Activated CD4-positive, alpha-beta memory T cell treated with anti-CD3 and anti-CD28 coated beads, Interleukin-2, amount 10 ng/mL, durations not matched to agents 7 days and 5 days (primary cell): ENCODE results near the gene LEMD1. TPM values are rescaled to one million over a fixed set of nuclear protein-coding genes. Genes with fewer than 3 reads are reported as not detected.
"Not testable (repeated sequence)": the region's sequence is repeated elsewhere in the genome, so short reads cannot be mapped to it uniquely, and the experiment has no call there.

Source experiments
- CTCF ChIA-PET: fragments of 350-600 bp; sonication (Branson Sonifier 250); formaldehyde crosslinking; loops from one replicate; lab custom pipeline; 2021; ENCODE audit warnings: antibody characterized with exemption, inconsistent platforms; lab: Charles Lee
- POLR2A ChIA-PET: fragments of 350-600 bp; sonication (Branson Sonifier 250); formaldehyde crosslinking; loops from one replicate; lab custom pipeline; 2021; ENCODE audit warnings: antibody characterized with exemption; lab: Charles Lee
- DNase-seq: peaks from one replicate; pipeline ENCODE4 v3.0.0-alpha.2; 2020
- H3K27ac Mint-ChIP-seq: one replicate; pipeline ENCODE4 v1.8.0; 2021; ENCODE audit warnings: mild to moderate bottlenecking, mixed read lengths
- H3K27me3 Mint-ChIP-seq: one replicate; pipeline ENCODE4 v1.8.0; 2021; ENCODE audit warnings: mixed read lengths
- H3K36me3 Mint-ChIP-seq: one replicate; pipeline ENCODE4 v1.8.0; 2021; ENCODE audit warnings: low read depth, mixed read lengths
- H3K4me1 Mint-ChIP-seq: one replicate; pipeline ENCODE4 v1.8.0; 2021; ENCODE audit warnings: mixed read lengths
- H3K4me3 Mint-ChIP-seq: one replicate; pipeline ENCODE4 v1.8.0; 2021; ENCODE audit warnings: mild to moderate bottlenecking, mixed read lengths
- H3K9me3 Mint-ChIP-seq: one replicate; pipeline ENCODE4 v1.8.0; 2021; ENCODE audit warnings: mixed read lengths
- total RNA-seq, 2 experiments: library from RNA; stranded (reverse); gene quantifications; one replicate each; pipeline ENCODE4 v1.2.3, GENCODE V29; 2021

LEMD1 gene
- total RNA-seq, 2 experiments from 2014 or later = 1.1 to 2.2 TPM

- not testable (repeated sequence) for H3K27ac Mint-ChIP-seq
Observed at GRCh38 chr1:205382990-205383389, 38.9 kb downstream of the LEMD1 start.

GRCh38 chr1:205382561-205382960 is 39.3 kb downstream of the LEMD1 start:
- Mint-ChIP-seq H3K36me3 (no peaks in the 10 kb centered on the region), H3K9me3 (no peaks in the 10 kb centered on the region), H3K4me1 (no peaks in the 10 kb centered on the region), H3K27ac (no peak overlapping the region), H3K4me3 (no peak overlapping the region), H3K27me3 (peaks cover 11% of the 10 kb centered on the region)
- POLR2A ChIA-PET = no interaction called here
- CTCF ChIA-PET = interaction anchor here (1.2 to 1.4 kb wide), 3 partner anchors 15 to 321 kb away, joined by 4 to 5 read pairs (median 4); no protein-coding TSS in a partner anchor
- no peak for DNase-seq

More at GRCh38 chr1:205382990-205383389, 38.9 kb downstream of the LEMD1 start:
- DNase-seq, H3K4me1 Mint-ChIP-seq, H3K9me3 Mint-ChIP-seq, H3K4me3 Mint-ChIP-seq, H3K36me3 Mint-ChIP-seq, POLR2A ChIA-PET: not testable (repeated sequence)
- CTCF ChIA-PET = interaction anchor here (1.2 to 1.4 kb wide), 3 partner anchors 15 to 321 kb away, joined by 4 to 5 read pairs (median 4); no protein-coding TSS in a partner anchor
- peaks cover 13% of the 10 kb centered on the region for H3K27me3 Mint-ChIP-seq

DNA sequence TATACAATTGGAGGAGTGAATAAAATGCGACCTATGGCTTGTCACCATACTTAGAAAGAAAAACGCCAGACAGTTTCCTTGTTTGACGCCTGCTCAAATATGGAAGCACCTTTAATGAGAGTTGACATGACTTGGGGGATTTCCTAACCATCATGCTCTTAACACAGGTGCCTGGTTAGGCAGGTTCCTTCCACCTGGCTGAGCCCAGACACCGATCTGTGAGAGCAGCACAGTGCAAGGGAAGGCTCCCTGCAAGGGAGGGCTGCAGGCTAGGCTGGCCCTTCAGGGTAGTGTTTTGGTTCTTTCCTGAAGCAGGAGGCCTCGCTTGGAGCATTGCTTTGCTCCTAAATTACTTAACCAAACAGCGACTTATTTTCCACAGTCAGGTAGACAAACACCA is 40.6 kb downstream of the LEMD1 start:
- Mint-ChIP-seq H3K27ac (no peak overlapping the region), H3K9me3 (no peaks in the 10 kb centered on the region), H3K4me1 (no peaks in the 10 kb centered on the region), H3K27me3 (peaks cover 14% of the 10 kb centered on the region), H3K4me3 (no peak overlapping the region), H3K36me3 (no peaks in the 10 kb centered on the region)
- POLR2A ChIA-PET = no interaction called here
- DNase-seq = no peak
- CTCF ChIA-PET = interaction anchor here (0.8 to 1.1 kb wide), 2 partner anchors 15 to 277 kb away, joined by 3 to 4 read pairs; no protein-coding TSS in a partner anchor

DNA sequence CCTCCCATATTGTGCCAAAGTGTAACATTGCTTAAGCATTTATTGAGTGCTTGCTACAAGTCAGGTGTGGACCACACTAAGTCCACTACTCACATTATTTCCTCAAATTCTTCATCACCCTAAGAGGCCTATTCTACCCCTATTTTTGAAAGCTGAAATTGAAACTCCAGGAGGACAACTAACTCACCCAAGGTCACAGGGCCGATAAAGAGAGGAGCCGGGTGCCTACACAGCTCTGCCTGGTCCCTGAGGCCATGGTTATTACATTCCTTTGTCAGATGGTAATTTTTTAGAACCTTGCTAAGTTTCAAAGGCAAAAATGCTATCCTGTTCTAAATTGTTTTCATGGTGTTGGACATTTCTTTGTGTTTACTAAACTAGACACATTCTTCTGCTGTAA is 41.0 kb downstream of the LEMD1 start:
- ChIA-PET POLR2A (no interaction called here), CTCF (interaction anchor here (0.8 to 1.1 kb wide), 2 partner anchors 15 to 278 kb away, joined by 3 to 4 read pairs; no protein-coding TSS in a partner anchor)

GRCh38 chr1:205379056-205379455 is 42.8 kb downstream of the LEMD1 start:
- POLR2A ChIA-PET = no interaction called here
- H3K27me3 Mint-ChIP-seq = peaks cover 20% of the 10 kb centered on the region
- no peak overlapping the region for H3K27ac Mint-ChIP-seq

More for the DNA sequence above, 41.0 kb downstream of the LEMD1 start:
- H3K27me3 Mint-ChIP-seq = peaks cover 18% of the 10 kb centered on the region
- no peaks in the 10 kb centered on the region for H3K36me3 Mint-ChIP-seq
- H3K4me3 Mint-ChIP-seq = no peak overlapping the region
- H3K27ac Mint-ChIP-seq = no peak overlapping the region
- DNase-seq = no peak
- H3K4me1 Mint-ChIP-seq = no peaks in the 10 kb centered on the region
- H3K9me3 Mint-ChIP-seq = no peaks in the 10 kb centered on the region

DNA sequence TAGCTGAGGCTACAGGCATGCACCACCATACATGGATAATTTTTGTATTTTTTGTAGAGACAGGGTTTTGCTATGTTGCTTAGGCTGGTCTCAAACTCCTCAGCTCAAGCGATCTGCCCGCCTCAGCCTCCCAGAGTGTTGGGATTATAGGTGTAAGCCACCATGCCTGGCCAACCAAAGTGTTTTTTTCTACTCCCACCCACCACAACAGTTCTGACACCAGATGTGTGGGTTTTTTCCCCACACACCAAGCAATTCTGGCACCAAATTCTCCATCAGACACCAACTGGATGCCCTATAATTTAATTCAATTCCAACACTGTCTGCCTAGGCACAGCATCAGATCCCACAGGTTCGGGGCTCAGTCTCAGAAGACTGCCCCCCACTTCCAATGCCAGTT is 44.5 kb downstream of the LEMD1 start:
- Mint-ChIP-seq H3K27me3 (peaks cover 34% of the 10 kb centered on the region), H3K36me3 (no peaks in the 10 kb centered on the region), H3K4me1 (peaks cover 10% of the 10 kb centered on the region), H3K9me3 (no peaks in the 10 kb centered on the region), H3K27ac (no peak overlapping the region), H3K4me3 (no peak overlapping the region)
- POLR2A ChIA-PET = no interaction called here
- CTCF ChIA-PET = no interaction called here
- no peak for DNase-seq

More at GRCh38 chr1:205379056-205379455, 42.8 kb downstream of the LEMD1 start:
- CTCF ChIA-PET = no interaction called here
- H3K4me1 Mint-ChIP-seq = peaks cover 6% of the 10 kb centered on the region
- H3K36me3 Mint-ChIP-seq = no peaks in the 10 kb centered on the region
- H3K9me3 Mint-ChIP-seq = no peaks in the 10 kb centered on the region
- DNase-seq = no peak
- H3K4me3 Mint-ChIP-seq = no peak overlapping the region

DNA sequence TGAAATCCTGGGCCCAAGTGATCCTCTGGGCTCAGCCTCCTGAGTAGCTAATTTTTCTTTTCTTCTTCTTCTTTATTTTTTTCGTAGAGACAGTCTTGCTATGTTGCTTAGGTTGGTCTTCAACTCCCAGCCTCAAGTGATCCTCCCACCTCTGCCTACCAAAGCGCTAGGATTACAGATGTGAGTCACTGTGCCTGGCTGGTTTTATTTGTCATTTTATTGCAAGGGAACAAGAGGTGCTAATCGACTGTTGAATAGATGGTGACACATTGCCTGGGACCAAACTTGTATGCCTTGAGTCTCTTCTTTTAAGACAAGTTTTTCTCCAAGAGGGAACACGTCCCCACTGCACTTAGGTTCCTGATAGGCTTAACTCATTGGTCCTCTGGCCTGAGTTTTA is 45.1 kb downstream of the LEMD1 start:
- H3K4me1 Mint-ChIP-seq = peaks cover 10% of the 10 kb centered on the region
- H3K4me3 Mint-ChIP-seq = no peak overlapping the region
- no peak for DNase-seq
- H3K27ac Mint-ChIP-seq = no peak overlapping the region
- peaks cover 39% of the 10 kb centered on the region for H3K27me3 Mint-ChIP-seq
- no peaks in the 10 kb centered on the region for H3K36me3 Mint-ChIP-seq
- ChIA-PET CTCF (interaction anchor here (0.9 to 1.5 kb wide), 2 partner anchors 23 to 116 kb away, joined by 3 read pairs; no protein-coding TSS in a partner anchor), POLR2A (no interaction called here)
- no peaks in the 10 kb centered on the region for H3K9me3 Mint-ChIP-seq

GRCh38 chr1:205375835-205376545 is 45.9 kb downstream of the LEMD1 start:
- Mint-ChIP-seq H3K9me3 (no peaks in the 10 kb centered on the region), H3K27ac (no peak overlapping the region), H3K36me3 (no peaks in the 10 kb centered on the region), H3K4me1 (peaks cover 10% of the 10 kb centered on the region), H3K27me3 (peaks cover 40% of the 10 kb centered on the region), H3K4me3 (no peak overlapping the region)
- POLR2A ChIA-PET = no interaction called here
- CTCF ChIA-PET = interaction anchor here (0.6 to 1.5 kb wide), 3 partner anchors 22 to 116 kb away, joined by 3 read pairs; no protein-coding TSS in a partner anchor
- DNase-seq = no peak

DNA sequence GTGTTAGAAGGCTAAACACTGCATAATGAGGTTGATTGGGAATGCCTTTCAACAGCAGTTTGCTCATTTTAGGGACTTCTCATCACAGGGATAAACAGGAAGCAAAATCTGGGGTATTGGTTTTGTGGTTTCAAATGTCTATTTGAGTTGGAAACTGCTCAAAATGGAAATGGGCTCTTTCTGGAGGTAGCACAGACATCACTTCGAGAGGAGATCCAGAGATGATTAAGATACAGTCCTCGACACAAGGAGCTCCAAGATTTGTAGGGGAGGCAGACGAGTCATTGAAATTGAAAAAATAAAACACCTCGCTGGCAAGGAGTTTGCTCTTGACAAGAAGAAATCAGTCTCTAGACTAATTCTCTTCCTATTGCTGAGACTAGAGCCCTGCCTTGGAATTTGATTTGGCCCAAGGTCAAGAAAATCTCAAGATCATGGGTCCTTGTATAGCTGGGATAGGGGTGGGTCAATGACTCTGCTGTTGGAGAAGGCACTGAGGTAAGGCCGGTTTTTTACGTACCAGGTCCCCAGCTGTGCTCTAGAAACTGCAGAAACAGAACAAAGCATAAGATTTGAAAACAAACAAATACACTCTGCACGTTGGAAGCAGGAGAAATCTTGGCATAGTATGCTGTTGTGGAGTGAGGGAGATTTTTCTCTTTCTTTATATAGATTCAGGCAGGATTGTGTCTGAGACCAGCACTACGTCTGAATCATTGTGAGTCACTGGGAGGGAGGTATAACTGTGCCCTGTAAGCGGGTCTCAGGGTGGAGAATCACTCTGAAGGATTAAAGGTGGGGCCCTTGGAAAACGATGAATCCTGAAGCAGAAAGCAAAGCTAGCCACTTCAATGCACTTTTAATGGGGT is 47.4 kb downstream of the LEMD1 start:
- H3K27me3 Mint-ChIP-seq = peaks cover 37% of the 10 kb centered on the region
- no peak for DNase-seq
- H3K4me3 Mint-ChIP-seq = no peak overlapping the region
- POLR2A ChIA-PET = no interaction called here
- CTCF ChIA-PET = interaction anchor here (1.0 to 1.6 kb wide), 3 partner anchors 21 to 567 kb away, joined by 3 to 4 read pairs (median 3); no protein-coding TSS in a partner anchor
- no peak overlapping the region for H3K27ac Mint-ChIP-seq
- H3K36me3 Mint-ChIP-seq = no peaks in the 10 kb centered on the region
- peaks cover 10% of the 10 kb centered on the region for H3K4me1 Mint-ChIP-seq
- H3K9me3 Mint-ChIP-seq = no peaks in the 10 kb centered on the region

DNA sequence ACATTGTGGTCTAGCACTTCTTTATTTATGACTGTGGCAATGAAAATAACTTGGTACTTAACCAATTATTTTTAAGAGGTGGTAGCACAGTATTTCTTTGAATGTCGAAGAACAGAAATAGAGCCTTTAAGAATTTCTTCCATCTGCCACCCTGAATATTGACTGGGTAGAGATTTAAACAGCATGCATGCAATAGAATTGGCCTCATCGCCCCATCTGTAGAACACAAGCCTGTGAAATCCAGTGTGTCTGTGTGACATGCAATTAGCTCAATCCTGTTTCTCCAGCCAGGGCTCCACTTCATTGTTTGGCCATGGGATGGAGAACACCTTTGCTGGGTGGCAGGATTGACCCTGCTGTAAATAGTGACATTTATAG is 48.1 kb downstream of the LEMD1 start:
- H3K27ac Mint-ChIP-seq = no peak overlapping the region
- H3K9me3 Mint-ChIP-seq = no peaks in the 10 kb centered on the region
- no peak for DNase-seq
- ChIA-PET CTCF (interaction anchor here (1.0 to 1.1 kb wide), 2 partner anchors 20 to 57 kb away, joined by 3 read pairs; no protein-coding TSS in a partner anchor), POLR2A (no interaction called here)
- H3K4me3 Mint-ChIP-seq = no peak overlapping the region
- peaks cover 10% of the 10 kb centered on the region for H3K4me1 Mint-ChIP-seq
- H3K36me3 Mint-ChIP-seq = no peaks in the 10 kb centered on the region
- H3K27me3 Mint-ChIP-seq = peaks cover 33% of the 10 kb centered on the region

GRCh38 chr1:205373022-205373797 is 48.6 kb downstream of the LEMD1 start:
- peaks cover 33% of the 10 kb centered on the region for H3K27me3 Mint-ChIP-seq
- CTCF ChIA-PET = interaction anchor here (0.6 to 1.3 kb wide), 4 partner anchors 10 to 1010 kb away, joined by 3 to 5 read pairs (median 4); no protein-coding TSS in a partner anchor
- no peak overlapping the region for H3K27ac Mint-ChIP-seq
- no peak for DNase-seq
- H3K4me3 Mint-ChIP-seq = no peak overlapping the region
- no peaks in the 10 kb centered on the region for H3K36me3 Mint-ChIP-seq
- H3K9me3 Mint-ChIP-seq = no peaks in the 10 kb centered on the region
- POLR2A ChIA-PET = no interaction called here
- peaks cover 10% of the 10 kb centered on the region for H3K4me1 Mint-ChIP-seq
